HG02973 (cell line): ENCODE results near the gene TRAP1.
A peak's percentile ranks its signal among the peaks of the same experiment; 100 is the strongest.
"Not testable (repeated sequence)": the region's sequence is repeated elsewhere in the genome, so short reads cannot be mapped to it uniquely, and the experiment has no call there.

ENCODE experiments used
- ATAC-seq: cut with Tn5 transposase; IDR thresholded peaks from one replicate; pipeline ENCODE4 v1.9.1; 2021; ENCODE audit warnings: moderate library complexity; ENCODE audit not compliant: unreplicated experiment

TRAP1 gene

GRCh38 chr16:3618769-3619141 lies 98.6 kb downstream of the TRAP1 start:
- no peak for ATAC-seq

GRCh38 chr16:3612510-3613466 lies 104.5 kb downstream of the TRAP1 start:
- no peak for ATAC-seq

GRCh38 chr16:3611146-3611975 lies 106.0 kb downstream of the TRAP1 start, which contains the start of gene SLX4:
Gene SLX4 (minus strand): TSS chr16:3611606. CDS start chr16:3608964, 2,642 bp downstream.
- peak; percentile 80 for ATAC-seq

- ATAC-seq: no peak
Measured at GRCh38 chr16:3610698-3611145, 106.6 kb downstream of the TRAP1 start.

- no peak for ATAC-seq
Measured at GRCh38 chr16:3609895-3610697, 107.2 kb downstream of the TRAP1 start.

GRCh38 chr16:3608976-3609375 lies 108.3 kb downstream of the TRAP1 start:
- not testable (repeated sequence) for ATAC-seq

- ATAC-seq: no peak
Measured at GRCh38 chr16:3608069-3608468, 109.3 kb downstream of the TRAP1 start.
